Colonic mucosa (tissue), 4 donors: ENCODE measurements around the gene NTM. TPM values are rescaled to one million over a fixed set of nuclear protein-coding genes. Genes with fewer than 3 reads are reported as not detected.

ENCODE experiments used
- DNase-seq: peaks from one replicate; pipeline ENCODE4 v3.0.0-alpha.2; 2020
- H3K27ac ChIP-seq: fragments of 200-600 bp; one replicate; pipeline ENCODE4 v1.8.0; 2021
- H3K27me3 ChIP-seq: fragments of 200-600 bp; one replicate; pipeline ENCODE4 v1.8.0; 2021
- H3K36me3 ChIP-seq: fragments of 200-600 bp; one replicate; pipeline ENCODE4 v1.8.0; 2021
- H3K4me1 ChIP-seq: fragments of 200-600 bp; one replicate; pipeline ENCODE4 v1.8.0; 2021; ENCODE audit warnings: mild to moderate bottlenecking
- H3K4me3 ChIP-seq: fragments of 200-600 bp; one replicate; pipeline ENCODE4 v1.8.0; 2021
- H3K9ac ChIP-seq, 2 donors: one replicate each; pipeline ENCODE4 v1.7.0; 2013; ENCODE audit warnings: control low read depth in 2 of 2, low read depth in 2 of 2, low read length in 2 of 2
- H3K9me3 ChIP-seq: fragments of 200-600 bp; one replicate; pipeline ENCODE4 v1.8.0; 2021
- CTCF ChIP-seq: fragments of 200-600 bp; IDR thresholded peaks from one replicate; pipeline ENCODE4 v1.8.0; 2022; ENCODE audit warnings: antibody characterized with exemption, mild to moderate bottlenecking
- intact Hi-C: fragments of 100-400 bp; cut with DNase I; formaldehyde crosslinking; loops from one replicate; pipeline ENCODE4 v1.14.1; 2022
- total RNA-seq, 2 donors: library from RNA; stranded (reverse); fragmentation: NEBNext Ultra II Directional in 1 of 2; extraction: Animal tissue kit (Norgen Biotek cat#: 25700) in 1 of 2; gene quantifications; one replicate each; pipeline ENCODE4 v1.2.1, GENCODE V29; 2021
- donor health status: healthy.
- donor health status: DM: no; HTN: no; CAD: no.
- donor health status: DM: no; HTN: no; CAD: no.

The NTM gene
- total RNA-seq, 2 donors from 2014 or later, result 1.6 to 2.8 TPM

- Histone ChIP-seq H3K4me1 (no peaks in the 10 kb centered on the region), H3K9me3 (no peaks in the 10 kb centered on the region), H3K36me3 (no peaks in the 10 kb centered on the region), H3K9ac (no peak overlapping the region), H3K27ac (no peak overlapping the region), H3K27me3 (no peaks in the 10 kb centered on the region), H3K4me3 (no peak overlapping the region)
- no peak for DNase-seq
- intact Hi-C loops, result no loop called here
- no peak for TF ChIP-seq CTCF
Measured at GRCh38 chr11:131385763-131386390, 15.5 kb downstream of the NTM start.

- no peak for TF ChIP-seq CTCF
- Histone ChIP-seq H3K9me3 (no peaks in the 10 kb centered on the region), H3K4me1 (no peaks in the 10 kb centered on the region), H3K4me3 (no peak overlapping the region), H3K36me3 (no peaks in the 10 kb centered on the region), H3K27me3 (no peaks in the 10 kb centered on the region), H3K9ac (no peak overlapping the region), H3K27ac (no peak overlapping the region)
- intact Hi-C loops, result no loop called here
- no peak for DNase-seq
Measured at GRCh38 chr11:131386408-131386807, 16.0 kb downstream of the NTM start.

DNA sequence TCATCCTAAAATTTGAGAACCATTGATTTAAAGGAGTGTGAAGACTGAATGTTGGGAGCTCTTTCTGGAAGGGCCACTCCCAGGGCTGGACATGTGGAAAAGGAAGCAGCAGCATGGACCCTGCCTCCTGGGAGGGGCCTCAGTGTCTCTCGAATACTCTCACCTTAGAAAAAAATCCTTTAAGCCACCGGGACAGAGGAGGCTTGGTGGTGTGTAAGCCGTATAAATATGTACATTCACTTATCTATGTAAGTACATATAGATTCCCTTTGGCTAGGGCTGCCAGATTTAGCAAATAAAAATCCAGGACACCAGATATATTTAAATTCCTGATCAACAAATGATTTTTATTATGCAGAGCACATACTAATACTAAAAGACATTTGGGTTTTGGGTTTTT lies 17.6 kb downstream of the NTM start:
- H3K9me3 ChIP-seq, result no peaks in the 10 kb centered on the region
- no peak for TF ChIP-seq CTCF
- no peaks in the 10 kb centered on the region for H3K27me3 ChIP-seq
- intact Hi-C loops, result no loop called here
- DNase-seq, result no peak
- H3K9ac ChIP-seq, result no peak overlapping the region
- H3K4me3 ChIP-seq, result no peak overlapping the region
- H3K27ac ChIP-seq, result no peak overlapping the region
- H3K36me3 ChIP-seq, result no peaks in the 10 kb centered on the region
- H3K4me1 ChIP-seq, result no peaks in the 10 kb centered on the region

- no peaks in the 10 kb centered on the region for H3K36me3 ChIP-seq
- no peak overlapping the region for H3K4me3 ChIP-seq
- H3K9ac ChIP-seq, result no peak overlapping the region
- no peak for DNase-seq
- no peak overlapping the region for H3K27ac ChIP-seq
- no peaks in the 10 kb centered on the region for H3K27me3 ChIP-seq
- no peaks in the 10 kb centered on the region for H3K4me1 ChIP-seq
- TF ChIP-seq CTCF, result no peak
- no peaks in the 10 kb centered on the region for H3K9me3 ChIP-seq
- intact Hi-C loops, result no loop called here
Measured at GRCh38 chr11:131389582-131389981, 19.2 kb downstream of the NTM start.

DNA sequence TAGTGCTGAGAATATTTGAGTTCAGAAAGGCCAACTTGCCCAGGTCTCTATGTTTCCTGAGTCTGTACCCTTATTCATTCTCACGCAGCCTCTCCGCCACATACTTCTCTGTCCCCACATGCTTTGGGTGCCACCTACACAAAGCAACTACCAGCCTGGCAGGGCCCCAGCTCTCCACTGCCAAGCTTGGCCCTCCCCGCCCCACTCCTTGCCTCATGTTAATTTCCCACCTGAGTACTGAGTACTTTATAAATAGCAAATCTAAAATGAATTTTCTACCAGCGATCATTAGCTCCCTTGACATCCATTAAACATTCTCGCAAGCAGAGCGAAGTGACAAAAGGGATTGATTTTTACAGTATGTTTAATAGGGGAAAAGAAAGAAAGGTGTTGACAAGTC lies 20.8 kb downstream of the NTM start:
- intact Hi-C loops, result no loop called here

More for the DNA sequence above, 20.8 kb downstream of the NTM start:
- Histone ChIP-seq H3K9me3 (no peaks in the 10 kb centered on the region), H3K4me3 (no peak overlapping the region), H3K9ac (no peak overlapping the region), H3K4me1 (no peaks in the 10 kb centered on the region), H3K27me3 (no peaks in the 10 kb centered on the region), H3K36me3 (no peaks in the 10 kb centered on the region), H3K27ac (no peak overlapping the region)
- DNase-seq, result no peak
- no peak for TF ChIP-seq CTCF
